ENCODE results near the gene PCDHGA8.

PCDHGA8 gene

GRCh38 chr5:141441571-141442170 lies 49.2 kb downstream of the PCDHGA8 start:
- no peaks in the 10 kb centered on the region for H3K9me3 ChIP-seq (ENCODE audit: control insufficient read depth, insufficient read depth, low read length)
- no peaks in the 10 kb centered on the region for H3K9me2 ChIP-seq (replicated peaks; ENCODE audit: control insufficient read depth, low read length)
- H3K79me2 ChIP-seq (ENCODE audit: control insufficient read depth, low read length) = no peaks in the 10 kb centered on the region
- H3K36me3 ChIP-seq (ENCODE audit: control insufficient read depth, low read length) = no peaks in the 10 kb centered on the region; the same call in 1 of the 2 replicates
- no peaks in the 10 kb centered on the region for H3K27me3 ChIP-seq (ENCODE audit: control insufficient read depth, low read length)
- 0 out of 2 replicates have a peak, but pooled peaks cover 2% of the 10 kb centered on the region for H3F3A ChIP-seq (ENCODE audit: control insufficient read depth, insufficient read depth)
- TF ChIP-seq CTCF (IDR thresholded peaks at IDR 0.05; ENCODE audit: low read depth, low read length, poor library complexity, severe bottlenecking) (no peak), EZH2phosphoT487 (IDR thresholded peaks at IDR 0.05; ENCODE audit: borderline replicate concordance, low read length) (no peak)
- peaks cover 15% of the 10 kb centered on the region for H3K4me1 ChIP-seq (ENCODE audit: control insufficient read depth, low read length)
- no peaks in the 10 kb centered on the region for H4K20me1 ChIP-seq (ENCODE audit: control insufficient read depth, insufficient read depth, low read depth, low read length)
- no peak overlapping the region for H3K4me3 ChIP-seq (ENCODE audit: low read length)
- no peak overlapping the region for H3K27ac ChIP-seq (ENCODE audit: low read depth, low read length)
- H3K4me2 ChIP-seq (ENCODE audit: low read length) = no peak overlapping the region

Measured in DOHH2 (cell line).